HG03575 (cell line): ENCODE data around the gene TJP2.

ENCODE experiments used
- ATAC-seq: cut with Tn5 transposase; IDR thresholded peaks from one replicate; pipeline ENCODE4 v1.9.1; 2021; ENCODE audit not compliant: unreplicated experiment, insufficient number of reproducible peaks, low FRiP score; ENCODE audit errors: extremely low read depth

TJP2 gene

GRCh38 chr9:69184266-69184665 lies 10.2 kb downstream of the TJP2 start:
- no peak for ATAC-seq

DNA sequence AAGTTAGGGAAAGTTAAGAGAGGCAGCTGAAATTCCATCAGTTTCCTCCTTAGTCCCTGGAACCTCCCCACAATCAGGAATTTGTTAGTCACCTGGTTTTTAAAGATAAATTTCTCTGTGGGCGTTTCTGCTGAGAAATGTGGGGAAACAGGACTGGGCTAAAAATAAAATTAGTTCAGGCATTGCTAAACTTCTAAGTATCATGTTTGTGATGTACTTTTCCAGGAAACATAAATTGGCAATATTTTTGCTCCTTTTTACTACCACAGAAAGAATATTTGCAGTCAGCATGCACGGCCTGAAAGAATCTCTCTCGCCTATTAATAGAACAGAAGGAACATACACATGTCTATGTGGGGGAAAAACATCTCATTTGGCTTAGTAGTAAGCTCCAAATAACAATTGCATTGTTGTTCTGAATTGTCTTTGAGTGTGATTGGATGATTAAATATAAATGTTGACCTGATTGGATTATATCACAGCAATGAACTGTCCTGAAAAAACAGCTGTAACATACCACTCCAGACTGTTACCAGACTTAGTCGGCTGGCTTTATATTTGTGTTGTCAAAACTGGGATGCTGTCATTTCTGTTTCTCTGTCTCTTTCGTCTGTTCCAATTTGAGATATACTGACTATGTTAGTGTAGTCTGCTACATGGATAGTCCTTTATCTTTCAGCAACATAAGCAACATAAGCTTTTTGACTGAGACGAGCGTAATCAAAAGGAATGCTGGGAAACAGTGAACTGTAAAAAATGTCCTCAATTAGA lies 12.9 kb downstream of the TJP2 start:
- no peak for ATAC-seq

GRCh38 chr9:69188975-69189374 lies 14.9 kb downstream of the TJP2 start:
- no peak for ATAC-seq

- ATAC-seq, result no peak
These were observed 16.2 kb downstream of the TJP2 start for GRCh38 chr9:69190086-69190862.

- no peak for ATAC-seq
These were observed 16.7 kb downstream of the TJP2 start for GRCh38 chr9:69190863-69191181.

DNA sequence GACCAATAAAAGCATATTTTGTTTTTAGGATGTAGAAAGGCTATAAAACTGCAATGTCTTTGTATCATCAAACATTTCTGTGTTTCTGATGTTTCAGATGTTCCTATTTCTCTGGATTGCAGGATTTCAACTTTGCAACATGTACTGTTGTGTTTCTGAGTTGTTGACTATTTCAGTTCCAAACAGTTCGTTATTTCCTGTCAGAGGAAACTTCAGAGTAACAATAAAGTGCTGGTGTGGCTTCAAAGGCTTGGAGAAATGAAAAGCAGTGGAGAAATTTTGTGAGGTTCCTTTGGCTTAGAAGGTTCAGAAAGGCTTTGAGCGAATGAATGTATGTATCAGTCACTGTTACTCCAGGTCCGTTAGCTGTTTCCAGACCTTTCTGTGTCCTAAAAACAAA lies 17.2 kb downstream of the TJP2 start:
- no peak for ATAC-seq

DNA sequence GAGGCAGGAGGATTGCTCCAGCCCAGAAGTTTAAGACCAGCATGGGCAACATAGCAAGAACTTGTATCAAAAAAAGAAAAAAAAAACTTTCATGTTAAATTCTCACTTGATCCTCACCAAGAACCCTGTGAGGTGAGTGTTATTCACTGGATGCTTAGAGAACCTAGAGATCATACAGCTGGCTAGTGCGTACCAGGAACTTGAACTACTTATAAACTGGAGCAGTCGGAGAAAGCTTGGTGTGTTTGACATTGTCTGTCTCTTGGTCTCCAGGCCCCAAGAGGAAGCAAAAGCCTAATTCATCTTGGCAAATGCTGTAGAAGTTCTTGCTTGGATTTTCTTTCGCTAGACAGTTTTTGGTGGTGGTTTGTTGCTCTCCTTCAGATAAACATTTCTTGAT lies 18.1 kb downstream of the TJP2 start:
- no peak for ATAC-seq

- no peak for ATAC-seq
These were observed 19.6 kb downstream of the TJP2 start for GRCh38 chr9:69193685-69194032.

- no peak for ATAC-seq
These were observed 20.8 kb downstream of the TJP2 start for GRCh38 chr9:69194702-69195418.

- no peak for ATAC-seq
These were observed 21.6 kb downstream of the TJP2 start for GRCh38 chr9:69195668-69196067.

DNA sequence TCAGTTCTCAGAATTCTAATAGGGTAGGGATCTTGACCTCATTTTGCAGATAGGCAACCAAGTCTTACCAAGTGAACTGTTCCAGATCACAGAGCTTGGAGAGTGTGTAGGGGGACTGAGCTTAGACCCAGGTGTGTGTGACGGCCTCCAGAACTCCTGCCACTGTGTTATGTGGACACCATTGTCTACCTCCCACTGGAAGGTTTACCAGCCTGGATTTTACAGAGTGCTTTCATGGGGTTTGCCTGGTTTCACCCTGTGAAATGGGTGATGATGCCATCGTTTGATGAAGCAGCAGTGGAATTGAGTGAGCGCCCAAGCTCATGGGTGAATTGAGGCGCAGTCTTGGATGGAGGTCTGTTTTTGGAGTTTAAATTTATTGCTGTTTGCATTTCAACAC lies 23.6 kb downstream of the TJP2 start:
- no peak for ATAC-seq

DNA sequence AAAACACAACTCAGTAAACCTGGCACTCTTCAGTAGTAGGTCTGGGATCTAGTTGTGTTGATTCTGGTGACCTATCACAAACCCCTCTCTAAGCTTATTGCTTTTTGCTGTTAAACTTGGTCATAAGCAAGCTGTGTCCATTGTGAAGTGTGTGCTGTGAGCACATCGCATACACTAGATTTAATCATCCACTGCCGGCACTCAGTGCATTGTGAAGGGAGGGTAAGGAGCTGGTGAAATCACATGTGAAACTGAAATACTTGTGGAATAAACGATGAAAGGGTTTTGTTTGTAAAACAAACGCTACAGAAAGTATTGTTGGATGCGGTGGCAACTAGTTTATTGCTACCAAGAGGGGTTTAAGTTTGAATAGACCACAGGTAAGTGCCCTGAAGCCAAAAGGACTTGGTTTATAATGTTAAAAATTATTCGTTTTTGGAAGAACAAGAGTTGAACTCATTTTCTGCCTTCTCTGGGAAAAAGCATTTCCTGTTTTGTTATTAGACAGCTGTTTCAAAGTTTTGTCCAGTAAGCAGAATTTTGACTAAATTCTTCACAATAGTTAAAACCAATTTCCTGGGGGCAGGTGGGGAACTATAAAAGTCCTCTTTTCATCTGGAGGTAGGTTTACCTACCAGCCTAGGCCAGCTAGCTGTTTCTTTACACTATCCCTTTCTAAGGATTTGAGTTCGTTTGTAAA lies 24.6 kb downstream of the TJP2 start:
- no peak for ATAC-seq

DNA sequence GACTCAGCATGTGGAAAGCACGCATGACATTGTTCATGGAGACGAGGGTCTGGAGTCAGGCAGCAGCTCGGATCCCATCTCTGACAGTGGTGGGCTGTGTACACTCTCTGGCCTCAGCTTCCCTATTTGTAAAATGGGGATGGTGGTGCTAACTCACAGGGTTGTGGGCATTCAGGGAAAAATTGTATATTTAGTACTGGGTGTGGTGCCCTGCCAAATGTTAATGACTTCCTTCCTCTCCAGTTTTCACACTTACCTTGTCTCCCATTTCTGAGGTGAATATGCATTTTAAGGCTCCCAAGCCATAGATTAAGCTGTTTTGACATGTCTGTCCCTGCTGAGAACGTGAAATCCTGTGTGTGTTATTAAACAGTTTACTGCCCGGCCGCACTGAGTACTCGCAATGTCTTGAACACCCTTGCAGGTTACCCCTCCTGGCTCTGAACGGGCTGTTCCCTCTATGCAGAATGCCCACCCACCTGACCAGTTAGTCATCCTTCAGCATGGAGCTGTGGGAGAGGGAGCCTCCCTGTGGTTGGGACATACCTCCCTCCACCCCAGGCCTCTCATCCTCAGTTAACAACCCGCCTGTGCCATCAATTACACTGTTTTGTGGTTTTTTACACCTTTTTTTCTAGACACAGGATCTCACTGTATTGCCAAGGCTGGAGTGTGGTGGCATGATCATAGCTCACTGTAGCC lies 25.8 kb downstream of the TJP2 start:
- ATAC-seq, result no peak

GRCh38 chr9:69202556-69202955 lies 28.5 kb downstream of the TJP2 start:
- ATAC-seq, result no peak

GRCh38 chr9:69204326-69204725 lies 30.2 kb downstream of the TJP2 start:
- ATAC-seq, result no peak

- no peak for ATAC-seq
These were observed 30.8 kb downstream of the TJP2 start for GRCh38 chr9:69204849-69205248.

- ATAC-seq, result no peak
These were observed 32.0 kb downstream of the TJP2 start for GRCh38 chr9:69206047-69206446.

DNA sequence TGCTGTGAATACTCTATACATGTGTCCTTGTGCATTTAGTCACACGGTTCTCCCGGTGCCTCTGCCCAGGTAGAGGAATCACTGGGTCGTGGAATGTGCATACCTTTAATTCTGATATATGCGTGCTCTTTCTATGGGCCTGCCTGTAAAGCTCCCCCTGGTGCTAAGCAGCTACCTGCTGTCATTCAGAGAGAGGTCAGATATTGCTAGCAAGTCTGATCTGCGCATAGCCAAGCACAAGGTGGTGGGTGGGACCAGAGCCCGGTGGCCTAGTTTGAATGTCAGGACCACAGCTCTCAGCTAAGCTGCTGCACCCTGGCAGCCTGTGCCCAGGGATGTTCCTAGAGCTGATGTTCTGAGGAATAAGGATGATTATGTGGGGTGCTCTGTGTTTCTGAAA lies 33.4 kb downstream of the TJP2 start:
- no peak for ATAC-seq

- ATAC-seq, result no peak
These were observed 37.5 kb downstream of the TJP2 start for GRCh38 chr9:69211424-69212036.
